Activated naive CD4-positive, alpha-beta T cell treated with anti-CD3 and anti-CD28 coated beads, Interleukin-2, amount 50 U/mL, for 72 hours (primary cell): Measurements from ENCODE around the gene TALDO1. TPM values are rescaled to one million over a fixed set of nuclear protein-coding genes. Genes with fewer than 3 reads are reported as not detected.
"Not testable (repeated sequence)": the region's sequence is repeated elsewhere in the genome, so short reads cannot be mapped to it uniquely, and the experiment has no call there.

Experiments used
- ATAC-seq, 2 donors: fragments of 150-1000 bp; cut with Tn5 transposase; 2 replicates each; pipeline ENCODE4 v1.10.0; 2021; ENCODE audit warnings: mild to moderate bottlenecking in 2 of 2, moderate library complexity in 2 of 2
- DNase-seq, 2 donors: peaks; one replicate each; pipeline ENCODE4 v3.0.0; 2021 to 2022; ENCODE audit warnings: low spot score in 2 of 2
- H3K27ac Mint-ChIP-seq, 2 donors: one replicate each; pipeline ENCODE4 v1.8.0; 2022; ENCODE audit warnings: mild to moderate bottlenecking in 2 of 2, mixed read lengths in 2 of 2
- H3K36me3 Mint-ChIP-seq, 2 donors: one replicate each; pipeline ENCODE4 v1.8.0; 2022; ENCODE audit warnings: mixed read lengths in 2 of 2
- H3K9me3 Mint-ChIP-seq, 2 donors: one replicate each; pipeline ENCODE4 v1.8.0; 2022; ENCODE audit warnings: mixed read lengths in 2 of 2
- total RNA-seq, 2 donors: library from RNA; stranded (reverse); gene quantifications; one replicate each; pipeline ENCODE4 v1.2.3, GENCODE V29; 2022

TALDO1 gene
- total RNA-seq, 2 donors from 2014 or later: 226 to 328 TPM

- Mint-ChIP-seq H3K36me3 (no peaks in the 10 kb centered on the region), H3K9me3 (no peaks in the 10 kb centered on the region), H3K27ac (peak overlapping the region in 1 of 2 donors; percentile 50)
- ATAC-seq (peak; percentile 45 to 65), DNase-seq (peak; percentile 53 to 78)
Observed at GRCh38 chr11:726278-727220, 20.7 kb upstream of the TALDO1 start.

GRCh38 chr11:727281-727701 lies 20.0 kb upstream of the TALDO1 start:
- DNase-seq (no peak), ATAC-seq (no peak)
- no peak overlapping the region for H3K27ac Mint-ChIP-seq
- no peaks in the 10 kb centered on the region for H3K36me3 Mint-ChIP-seq
- no peaks in the 10 kb centered on the region for H3K9me3 Mint-ChIP-seq

DNA sequence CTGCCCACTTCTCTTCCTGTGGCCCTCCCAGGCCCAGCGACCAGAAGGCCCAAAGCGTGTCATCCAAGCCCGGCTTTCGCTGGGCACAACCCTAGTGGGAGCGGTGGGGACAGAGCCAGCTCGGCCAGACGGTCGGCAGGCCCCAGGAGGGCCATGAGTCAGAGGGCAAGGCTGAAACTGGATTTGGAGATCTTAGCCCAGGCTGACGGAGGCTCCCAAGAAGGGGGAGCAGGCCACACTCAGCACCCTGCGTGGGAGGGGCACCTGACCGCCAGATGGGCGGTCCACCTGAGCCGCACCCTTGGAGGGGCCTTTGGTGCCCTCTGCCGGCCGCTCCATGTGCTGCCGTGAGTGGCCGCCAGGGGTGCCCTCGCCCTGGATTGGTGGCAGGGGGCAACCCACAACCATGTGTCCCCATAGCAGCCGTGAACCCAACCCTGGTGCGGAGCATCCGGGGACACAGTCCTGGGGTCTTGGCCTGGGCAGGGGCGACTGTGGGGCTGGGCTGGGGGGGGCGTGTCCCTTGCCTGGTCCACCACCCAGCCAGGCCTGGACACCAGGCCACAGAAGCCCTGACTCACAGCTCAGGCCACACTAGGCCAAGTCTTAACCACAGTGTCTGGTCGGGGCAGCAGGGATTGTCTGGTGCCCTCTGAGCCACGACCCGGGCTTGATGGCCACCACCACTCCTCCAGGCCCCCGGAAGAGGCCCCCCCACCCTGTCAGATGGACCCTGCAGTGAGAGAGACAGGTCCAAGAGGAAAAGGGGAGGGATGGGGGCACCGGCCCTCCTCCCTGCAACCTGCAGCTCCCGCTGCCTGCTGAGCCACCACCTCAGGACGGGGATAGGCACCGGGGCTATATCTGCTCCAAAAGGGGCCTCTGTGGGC lies 19.2 kb upstream of the TALDO1 start:
- peak; percentile 78 to 83 for ATAC-seq
- H3K9me3 Mint-ChIP-seq: no peaks in the 10 kb centered on the region

GRCh38 chr11:728901-729491 lies 18.3 kb upstream of the TALDO1 start:
- Mint-ChIP-seq H3K9me3 (no peaks in the 10 kb centered on the region), H3K27ac (no peak overlapping the region), H3K36me3 (no peaks in the 10 kb centered on the region)
- ATAC-seq: no peak
- DNase-seq: no peak

More for the DNA sequence above, 19.2 kb upstream of the TALDO1 start:
- Mint-ChIP-seq H3K27ac (no peak overlapping the region), H3K36me3 (no peaks in the 10 kb centered on the region)
- DNase-seq: peak; percentile 88 to 91

- H3K9me3 Mint-ChIP-seq: no peaks in the 10 kb centered on the region
Observed at GRCh38 chr11:729492-730074, 17.7 kb upstream of the TALDO1 start.

DNA sequence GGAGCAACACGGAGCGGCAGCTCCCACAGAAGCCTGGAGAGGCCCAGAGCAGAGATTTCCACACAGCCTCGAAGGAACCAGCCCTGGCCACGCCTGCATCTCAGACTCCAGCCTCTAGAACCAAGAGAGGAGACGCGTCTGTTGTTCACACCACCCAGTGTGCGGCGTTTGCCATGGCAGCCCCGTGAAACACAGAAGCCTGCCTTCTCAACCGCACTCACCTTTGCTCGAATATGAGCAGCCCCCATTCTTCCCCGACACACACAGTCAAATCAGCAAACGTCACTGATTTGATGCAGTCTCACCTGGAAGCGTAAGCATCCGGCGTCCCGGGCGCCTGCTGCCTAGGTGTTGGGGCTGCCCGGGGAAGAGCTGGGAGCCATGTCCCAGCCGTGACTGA lies 14.2 kb upstream of the TALDO1 start:
- no peak for ATAC-seq
- H3K27ac Mint-ChIP-seq: no peak overlapping the region
- H3K36me3 Mint-ChIP-seq: no peaks in the 10 kb centered on the region
- no peak for DNase-seq
- H3K9me3 Mint-ChIP-seq: no peaks in the 10 kb centered on the region

More at GRCh38 chr11:729492-730074, 17.7 kb upstream of the TALDO1 start:
- DNase-seq (no peak), ATAC-seq (no peak)
- H3K36me3 Mint-ChIP-seq: no peaks in the 10 kb centered on the region
- H3K27ac Mint-ChIP-seq: no peak overlapping the region

GRCh38 chr11:734541-734940 lies 12.7 kb upstream of the TALDO1 start:
- H3K36me3 Mint-ChIP-seq, DNase-seq, H3K27ac Mint-ChIP-seq, ATAC-seq, H3K9me3 Mint-ChIP-seq: not testable (repeated sequence)

DNA sequence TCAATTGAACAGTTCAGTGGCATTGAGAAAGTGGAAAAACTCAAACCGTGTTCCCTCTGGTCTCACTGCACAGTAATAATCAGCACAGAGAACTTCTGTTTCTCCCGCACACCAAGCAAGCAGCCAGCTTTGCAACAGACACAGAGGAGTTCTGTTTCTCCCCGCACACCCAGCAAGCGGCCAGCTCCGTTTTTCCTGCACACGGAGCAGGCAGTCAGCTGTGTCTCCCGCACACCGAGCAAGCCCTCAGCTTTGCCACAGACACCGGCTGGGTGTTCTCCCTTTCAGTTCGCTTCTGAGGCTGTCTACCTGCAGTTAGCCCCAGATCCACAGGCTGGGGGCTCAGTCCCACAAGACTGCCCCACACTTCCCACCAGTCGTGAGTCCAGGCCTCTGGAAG lies 9.9 kb upstream of the TALDO1 start:
- H3K27ac Mint-ChIP-seq: peak overlapping the region in 1 of 2 donors; percentile 47
- H3K36me3 Mint-ChIP-seq: no peaks in the 10 kb centered on the region
- peak; percentile 47 to 50 for ATAC-seq
- H3K9me3 Mint-ChIP-seq: no peaks in the 10 kb centered on the region
- DNase-seq: no peak

DNA sequence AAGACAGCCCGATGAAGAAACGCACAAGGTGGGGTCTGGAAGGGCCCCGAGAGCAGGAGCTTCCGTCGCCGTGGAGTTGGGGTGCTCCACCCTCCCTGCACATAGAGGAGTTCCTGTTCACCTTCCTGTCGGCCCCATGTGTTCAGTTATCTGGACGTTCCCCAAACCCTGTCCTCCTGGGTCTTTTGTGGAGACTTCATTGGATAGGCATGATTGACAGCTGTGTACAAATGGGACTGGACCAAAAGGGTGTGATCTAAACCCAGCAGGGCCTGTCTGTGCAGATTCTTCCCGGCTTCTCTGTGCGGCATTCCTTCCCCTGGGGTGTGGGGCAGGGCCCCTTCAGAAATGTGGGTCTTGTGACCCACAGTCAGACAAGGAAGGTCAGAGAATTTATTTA lies 9.4 kb upstream of the TALDO1 start:
- not testable (repeated sequence) for H3K36me3 Mint-ChIP-seq, H3K27ac Mint-ChIP-seq, H3K9me3 Mint-ChIP-seq, DNase-seq
- ATAC-seq: peak; percentile 34 to 51

DNA sequence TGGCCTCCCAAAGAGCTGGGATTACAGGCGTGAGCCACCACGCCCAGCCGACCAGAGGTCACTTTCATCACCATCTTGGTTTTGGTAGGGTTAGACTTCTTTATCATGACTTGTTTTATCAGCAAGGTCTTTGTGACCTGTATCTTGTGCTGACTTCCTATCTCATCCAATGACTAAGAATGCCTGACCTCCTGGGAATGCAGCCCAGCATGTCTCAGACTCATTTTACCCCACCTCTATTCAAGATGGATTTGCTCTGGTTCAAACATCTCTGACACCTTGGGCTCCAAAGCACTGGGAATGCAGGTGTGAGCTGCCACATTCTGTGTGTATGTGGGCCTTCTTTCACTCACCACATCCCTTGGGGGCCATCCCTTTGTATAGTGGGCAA lies 5.1 kb upstream of the TALDO1 start:
- DNase-seq: no peak
- ATAC-seq: no peak
- no peaks in the 10 kb centered on the region for H3K36me3 Mint-ChIP-seq
- no peaks in the 10 kb centered on the region for H3K9me3 Mint-ChIP-seq
- no peak overlapping the region for H3K27ac Mint-ChIP-seq

- Mint-ChIP-seq H3K36me3 (no peaks in the 10 kb centered on the region), H3K9me3 (no peaks in the 10 kb centered on the region), H3K27ac (no peak overlapping the region)
- no peak for DNase-seq
- ATAC-seq: no peak
Observed at GRCh38 chr11:742571-743201, 4.6 kb upstream of the TALDO1 start.

DNA sequence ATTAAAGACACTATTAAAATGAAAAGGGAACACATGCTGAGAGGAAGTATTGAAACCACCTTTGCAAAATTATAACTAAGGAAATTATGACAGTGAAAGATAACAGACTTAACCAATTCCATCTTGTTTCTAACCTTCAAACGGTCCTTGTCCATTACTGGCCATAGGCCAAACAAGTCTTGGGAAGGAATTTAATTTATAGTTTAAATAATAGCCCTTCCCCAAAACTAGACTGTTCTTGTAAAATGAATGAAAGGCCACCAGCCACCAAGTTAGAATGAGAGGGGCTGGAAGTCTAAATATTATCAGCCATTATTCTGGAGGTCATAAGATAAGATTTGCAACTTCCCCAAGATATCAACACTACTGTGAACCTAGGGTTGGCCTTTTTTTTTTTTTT lies 1.8 kb upstream of the TALDO1 start:
- H3K27ac Mint-ChIP-seq: no peak overlapping the region
- DNase-seq (no peak), ATAC-seq (no peak)
- no peaks in the 10 kb centered on the region for H3K9me3 Mint-ChIP-seq
- H3K36me3 Mint-ChIP-seq: peaks cover 0 to 19% of the 10 kb centered on the region in 2 donors

- DNase-seq (no peak), ATAC-seq (peak; percentile 26 to 33)
- H3K9me3 Mint-ChIP-seq: no peaks in the 10 kb centered on the region
- peaks cover 0 to 19% of the 10 kb centered on the region in 2 donors for H3K36me3 Mint-ChIP-seq
- H3K27ac Mint-ChIP-seq: peak overlapping the region; percentile 81 to 92
Observed at GRCh38 chr11:746289-747157, 741 bp upstream of the TALDO1 start.

- ATAC-seq: peak in 1 of 2 donors; percentile 17
Observed at GRCh38 chr11:748007-748359, 719 bp downstream of the TALDO1 start.

DNA sequence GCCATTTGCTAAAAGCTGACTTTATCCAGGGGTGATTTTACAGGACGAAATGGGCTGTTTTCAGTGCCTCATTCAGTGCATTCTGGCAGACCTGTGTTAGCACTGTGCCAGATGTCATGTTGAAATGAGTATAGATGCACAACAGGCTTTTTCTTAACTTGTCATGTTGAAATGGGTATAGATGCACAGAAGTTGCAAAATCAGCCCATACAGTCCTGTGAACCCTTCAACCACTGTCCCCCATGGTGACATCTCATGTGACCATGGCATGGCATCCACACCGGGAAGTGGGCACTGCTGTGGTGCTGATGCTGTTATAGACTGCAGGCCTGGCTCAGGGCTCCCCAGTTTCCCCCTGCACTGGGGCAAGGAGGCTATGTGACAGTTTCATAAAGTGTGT lies 2.5 kb downstream of the TALDO1 start:
- H3K36me3 Mint-ChIP-seq: peaks cover 0 to 19% of the 10 kb centered on the region in 2 donors
- peak overlapping the region; percentile 36 to 92 for H3K27ac Mint-ChIP-seq
- H3K9me3 Mint-ChIP-seq: no peaks in the 10 kb centered on the region
- DNase-seq (no peak), ATAC-seq (no peak)

More at GRCh38 chr11:748007-748359, 719 bp downstream of the TALDO1 start:
- Mint-ChIP-seq H3K27ac (peak overlapping the region; percentile 89 to 92), H3K36me3 (peaks cover 0 to 19% of the 10 kb centered on the region in 2 donors), H3K9me3 (no peaks in the 10 kb centered on the region)
- no peak for DNase-seq
